Glutamatergic neuron (in vitro differentiated cells): ENCODE measurements around the gene FUT6. TPM values are rescaled to one million over a fixed set of nuclear protein-coding genes. Genes with fewer than 3 reads are reported as not detected.
A peak's percentile ranks its signal among the peaks of the same experiment; 100 is the strongest.
"Not testable (repeated sequence)": the region's sequence is repeated elsewhere in the genome, so short reads cannot be mapped to it uniquely, and the experiment has no call there.

Experiments used
- DNase-seq: peaks from one replicate; pipeline ENCODE4 v3.0.0; 2022
- H3K27ac Mint-ChIP-seq: one replicate; pipeline ENCODE4 v1.8.0; 2020; ENCODE audit warnings: mild to moderate bottlenecking, mixed read lengths, inconsistent platforms; ENCODE audit not compliant: unreplicated experiment
- H3K27me3 Mint-ChIP-seq: one replicate; pipeline ENCODE4 v1.8.0; 2020; ENCODE audit warnings: mild to moderate bottlenecking, moderate library complexity, mixed read lengths, inconsistent platforms; ENCODE audit not compliant: unreplicated experiment
- H3K36me3 Mint-ChIP-seq: one replicate; pipeline ENCODE4 v1.8.0; 2020; ENCODE audit warnings: mild to moderate bottlenecking, mixed read lengths, inconsistent platforms; ENCODE audit not compliant: unreplicated experiment
- H3K4me1 Mint-ChIP-seq: one replicate; pipeline ENCODE4 v1.8.0; 2020; ENCODE audit warnings: mild to moderate bottlenecking, low read depth, mixed read lengths, inconsistent platforms; ENCODE audit not compliant: unreplicated experiment
- H3K4me3 Mint-ChIP-seq: one replicate; pipeline ENCODE4 v1.8.0; 2020; ENCODE audit warnings: mild to moderate bottlenecking, mixed read lengths, inconsistent platforms; ENCODE audit not compliant: unreplicated experiment
- H3K9me3 Mint-ChIP-seq: one replicate; pipeline ENCODE4 v1.8.0; 2020; ENCODE audit warnings: mild to moderate bottlenecking, moderate library complexity, mixed read lengths, inconsistent platforms; ENCODE audit not compliant: unreplicated experiment
- total RNA-seq: library from RNA; stranded (reverse); fragmentation: NEBNext Ultra II Directional; extraction: Animal tissue kit (Norgen Biotek cat#: 25700); gene quantifications from one replicate; pipeline ENCODE4 v1.2.1, GENCODE V29; 2021; ENCODE audit not compliant: unreplicated experiment
- TF ChIP-seq, protein P1 (sequence below): fragments of 200-600 bp; sonication (generic); IDR thresholded peaks from one replicate; pipeline ENCODE4 v1.5.0; 2021; ENCODE audit not compliant: partially characterized antibody, unreplicated experiment

FUT6 gene
- total RNA-seq, 1 donor from 2014 or later: not detected

- Mint-ChIP-seq H3K36me3 (no peaks in the 10 kb centered on the region), H3K27ac (no peak overlapping the region), H3K4me3 (no peak overlapping the region), H3K9me3 (peaks cover 2% of the 10 kb centered on the region), H3K27me3 (peaks cover 7% of the 10 kb centered on the region), H3K4me1 (peaks cover 3% of the 10 kb centered on the region)
- DNase-seq: no peak
- TF ChIP-seq, protein P1, sequence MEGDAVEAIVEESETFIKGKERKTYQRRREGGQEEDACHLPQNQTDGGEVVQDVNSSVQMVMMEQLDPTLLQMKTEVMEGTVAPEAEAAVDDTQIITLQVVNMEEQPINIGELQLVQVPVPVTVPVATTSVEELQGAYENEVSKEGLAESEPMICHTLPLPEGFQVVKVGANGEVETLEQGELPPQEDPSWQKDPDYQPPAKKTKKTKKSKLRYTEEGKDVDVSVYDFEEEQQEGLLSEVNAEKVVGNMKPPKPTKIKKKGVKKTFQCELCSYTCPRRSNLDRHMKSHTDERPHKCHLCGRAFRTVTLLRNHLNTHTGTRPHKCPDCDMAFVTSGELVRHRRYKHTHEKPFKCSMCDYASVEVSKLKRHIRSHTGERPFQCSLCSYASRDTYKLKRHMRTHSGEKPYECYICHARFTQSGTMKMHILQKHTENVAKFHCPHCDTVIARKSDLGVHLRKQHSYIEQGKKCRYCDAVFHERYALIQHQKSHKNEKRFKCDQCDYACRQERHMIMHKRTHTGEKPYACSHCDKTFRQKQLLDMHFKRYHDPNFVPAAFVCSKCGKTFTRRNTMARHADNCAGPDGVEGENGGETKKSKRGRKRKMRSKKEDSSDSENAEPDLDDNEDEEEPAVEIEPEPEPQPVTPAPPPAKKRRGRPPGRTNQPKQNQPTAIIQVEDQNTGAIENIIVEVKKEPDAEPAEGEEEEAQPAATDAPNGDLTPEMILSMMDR: no peak
These were observed 41.1 kb upstream of the FUT6 start for GRCh38 chr19:5880604-5881078.

GRCh38 chr19:5880196-5880595 lies 40.7 kb upstream of the FUT6 start:
- Mint-ChIP-seq H3K27ac (no peak overlapping the region), H3K9me3 (peaks cover under 1% of the 10 kb centered on the region), H3K27me3 (peaks cover 7% of the 10 kb centered on the region), H3K36me3 (no peaks in the 10 kb centered on the region), H3K4me1 (peaks cover 3% of the 10 kb centered on the region), H3K4me3 (peak overlapping the region; percentile 52)
- TF ChIP-seq, protein P1: no peak
- DNase-seq: no peak

- peaks cover 5% of the 10 kb centered on the region for H3K27me3 Mint-ChIP-seq
These were observed 38.4 kb upstream of the FUT6 start for GRCh38 chr19:5877882-5878281.

DNA sequence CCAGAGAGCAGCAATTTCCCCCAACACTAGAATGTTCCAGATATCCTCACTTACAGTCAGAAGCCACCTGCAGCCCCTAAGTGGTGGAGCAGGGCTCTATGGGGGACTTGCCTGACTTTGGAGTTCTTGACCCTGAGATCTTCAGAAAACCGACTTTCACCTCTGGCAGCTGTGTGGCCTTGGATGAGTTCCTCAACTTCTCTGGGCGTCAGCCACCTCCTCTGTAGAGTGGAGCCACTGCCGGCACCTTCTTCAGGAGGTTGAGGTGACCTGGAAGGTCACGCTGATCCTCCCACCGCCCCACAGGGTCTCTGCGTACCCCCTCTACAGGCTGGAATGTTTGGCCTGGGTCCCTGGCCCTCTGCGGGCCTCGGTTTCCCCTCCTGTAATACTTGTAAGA lies 37.9 kb upstream of the FUT6 start:
- H3K36me3 Mint-ChIP-seq: no peaks in the 10 kb centered on the region
- DNase-seq: no peak
- TF ChIP-seq, protein P1: no peak
- no peak overlapping the region for H3K27ac Mint-ChIP-seq
- H3K27me3 Mint-ChIP-seq: peaks cover 5% of the 10 kb centered on the region
- peaks cover 3% of the 10 kb centered on the region for H3K4me1 Mint-ChIP-seq
- H3K4me3 Mint-ChIP-seq: no peak overlapping the region
- no peaks in the 10 kb centered on the region for H3K9me3 Mint-ChIP-seq

More at GRCh38 chr19:5877882-5878281, 38.4 kb upstream of the FUT6 start:
- DNase-seq: no peak
- Mint-ChIP-seq H3K4me3 (no peak overlapping the region), H3K4me1 (peaks cover 3% of the 10 kb centered on the region), H3K36me3 (no peaks in the 10 kb centered on the region), H3K27ac (no peak overlapping the region), H3K9me3 (no peaks in the 10 kb centered on the region)
- TF ChIP-seq, protein P1: no peak

- H3K27ac Mint-ChIP-seq: not testable (repeated sequence)
These were observed 35.0 kb upstream of the FUT6 start for GRCh38 chr19:5874496-5874895.

More at GRCh38 chr19:5874496-5874895, 35.0 kb upstream of the FUT6 start:
- H3K9me3 Mint-ChIP-seq, H3K27me3 Mint-ChIP-seq, H3K4me3 Mint-ChIP-seq, H3K36me3 Mint-ChIP-seq, H3K4me1 Mint-ChIP-seq, DNase-seq: not testable (repeated sequence)
